Liver (tissue), 3 donors: ENCODE data around the gene CPZ.

Source experiments
- RAD21 ChIP-seq, 2 donors: IDR thresholded peaks; 2 replicates each; pipeline ENCODE4 v1.6.1; 2016; ENCODE audit warnings: antibody characterized with exemption in 2 of 2, mild to moderate bottlenecking in 2 of 2
- RXRA ChIP-seq, 2 donors: IDR thresholded peaks; 2 replicates each; pipeline ENCODE4 v1.6.1; 2017 to 2018; ENCODE audit warnings: antibody characterized with exemption in 2 of 2, mild to moderate bottlenecking in 1 of 2
- TF ChIP-seq, protein P1 (sequence below): fragments of 150-350 bp; IDR thresholded peaks from 2 replicates; pipeline ENCODE4 v1.5.1; 2017; ENCODE audit warnings: improper control_type of control experiment, low read depth, low read length; ENCODE audit not compliant: missing input control
- TF ChIP-seq, protein P2 (sequence below): IDR thresholded peaks from 2 replicates; pipeline ENCODE4 v1.6.1; 2016; ENCODE audit warnings: antibody characterized with exemption
- donor health status: healthy.
- donor health status: healthy.

DNA sequence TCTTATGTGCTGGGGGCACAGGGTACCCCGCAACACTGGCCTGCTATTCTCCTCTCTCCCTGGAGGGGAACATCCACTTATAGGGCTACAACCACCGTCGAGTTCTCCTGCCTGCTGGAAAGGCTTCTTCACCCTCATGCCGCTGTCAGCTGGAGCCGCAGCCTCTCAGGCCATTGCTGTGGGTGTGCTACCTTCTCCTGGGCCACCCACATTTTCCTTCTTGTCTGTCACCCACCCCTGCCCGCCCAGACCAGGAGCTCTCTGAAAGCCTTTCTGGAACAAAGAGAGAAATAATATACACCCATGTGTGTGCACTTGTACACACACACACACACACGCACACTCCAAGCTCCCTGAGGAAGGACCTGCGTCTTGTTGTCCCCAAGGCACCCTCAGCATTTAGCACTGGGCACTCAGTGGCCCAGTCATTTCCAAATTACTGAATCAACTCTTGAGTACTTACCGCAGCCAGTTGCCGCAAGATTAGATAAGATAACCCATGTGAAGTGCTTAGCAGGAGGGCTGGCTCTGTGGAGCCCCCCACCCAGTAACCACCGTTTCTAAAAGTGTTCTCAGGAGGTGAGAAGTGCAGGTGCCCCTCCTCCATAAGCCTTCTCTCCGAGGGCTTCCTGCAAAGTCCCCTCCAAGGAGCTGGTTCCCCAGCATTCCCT lies 50.2 kb downstream of the CPZ start:
- TF ChIP-seq, protein P1, sequence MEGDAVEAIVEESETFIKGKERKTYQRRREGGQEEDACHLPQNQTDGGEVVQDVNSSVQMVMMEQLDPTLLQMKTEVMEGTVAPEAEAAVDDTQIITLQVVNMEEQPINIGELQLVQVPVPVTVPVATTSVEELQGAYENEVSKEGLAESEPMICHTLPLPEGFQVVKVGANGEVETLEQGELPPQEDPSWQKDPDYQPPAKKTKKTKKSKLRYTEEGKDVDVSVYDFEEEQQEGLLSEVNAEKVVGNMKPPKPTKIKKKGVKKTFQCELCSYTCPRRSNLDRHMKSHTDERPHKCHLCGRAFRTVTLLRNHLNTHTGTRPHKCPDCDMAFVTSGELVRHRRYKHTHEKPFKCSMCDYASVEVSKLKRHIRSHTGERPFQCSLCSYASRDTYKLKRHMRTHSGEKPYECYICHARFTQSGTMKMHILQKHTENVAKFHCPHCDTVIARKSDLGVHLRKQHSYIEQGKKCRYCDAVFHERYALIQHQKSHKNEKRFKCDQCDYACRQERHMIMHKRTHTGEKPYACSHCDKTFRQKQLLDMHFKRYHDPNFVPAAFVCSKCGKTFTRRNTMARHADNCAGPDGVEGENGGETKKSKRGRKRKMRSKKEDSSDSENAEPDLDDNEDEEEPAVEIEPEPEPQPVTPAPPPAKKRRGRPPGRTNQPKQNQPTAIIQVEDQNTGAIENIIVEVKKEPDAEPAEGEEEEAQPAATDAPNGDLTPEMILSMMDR, result no peak
- no peak for TF ChIP-seq RXRA (IDR thresholded peaks at IDR 0.05)
- TF ChIP-seq, protein P2, sequence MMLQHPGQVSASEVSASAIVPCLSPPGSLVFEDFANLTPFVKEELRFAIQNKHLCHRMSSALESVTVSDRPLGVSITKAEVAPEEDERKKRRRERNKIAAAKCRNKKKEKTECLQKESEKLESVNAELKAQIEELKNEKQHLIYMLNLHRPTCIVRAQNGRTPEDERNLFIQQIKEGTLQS, result no peak
- TF ChIP-seq RAD21 (IDR thresholded peaks at IDR 0.05), result no peak
